Liver (tissue), 9 donors: Measurements from ENCODE around the gene PDLIM5. TPM values are rescaled to one million over a fixed set of nuclear protein-coding genes. Genes with fewer than 3 reads are reported as not detected.

Source experiments
- DNase-seq: peaks from one replicate; pipeline ENCODE4 v3.0.0-alpha.2; 2017; ENCODE audit warnings: low spot score
- H3K27ac ChIP-seq, 2 donors: one replicate each; pipeline ENCODE4 v1.7.0; 2013; ENCODE audit warnings: inconsistent platforms in 2 of 2, low read length in 2 of 2, control low read depth in 1 of 2, low read depth in 1 of 2, mild to moderate bottlenecking in 1 of 2
- H3K27me3 ChIP-seq, 4 donors: one replicate each; pipeline versions ENCODE4 v1.6.1 to v1.7.0; 2013; ENCODE audit warnings: low read length in 3 of 4, inconsistent platforms in 1 of 4, mild to moderate bottlenecking in 1 of 4, moderate library complexity in 1 of 4; ENCODE audit not compliant: control insufficient read depth in 4 of 4, insufficient read depth in 4 of 4
- H3K36me3 ChIP-seq, 4 donors: one replicate each; pipeline versions ENCODE4 v1.6.1 to v1.7.0; 2013; ENCODE audit warnings: low read length in 3 of 4, mild to moderate bottlenecking in 3 of 4, low read depth in 1 of 4, moderate library complexity in 1 of 4; ENCODE audit not compliant: control insufficient read depth in 4 of 4, insufficient read depth in 3 of 4
- H3K4me1 ChIP-seq, 4 donors: one replicate each; pipeline versions ENCODE4 v1.6.1 to v1.7.0; 2013; ENCODE audit warnings: low read length in 3 of 4, mild to moderate bottlenecking in 3 of 4, moderate library complexity in 1 of 4; ENCODE audit not compliant: control insufficient read depth in 4 of 4, insufficient read depth in 4 of 4
- H3K4me3 ChIP-seq, 3 donors: one replicate each; pipeline versions ENCODE4 v1.6.1 to v1.7.0; 2013; ENCODE audit warnings: low read length in 3 of 3, control low read depth in 1 of 3, low read depth in 1 of 3, mild to moderate bottlenecking in 1 of 3
- H3K9ac ChIP-seq, 2 donors: one replicate each; pipeline ENCODE4 v1.7.0; 2013; ENCODE audit warnings: low read length in 2 of 2, mild to moderate bottlenecking in 2 of 2, moderate library complexity in 2 of 2, control low read depth in 1 of 2, low read depth in 1 of 2
- H3K9me3 ChIP-seq, 4 donors: one replicate each; pipeline versions ENCODE4 v1.6.1 to v1.7.0; 2013; ENCODE audit warnings: low read length in 3 of 4; ENCODE audit not compliant: control insufficient read depth in 4 of 4
- EGR1 ChIP-seq, 2 donors: IDR thresholded peaks; 2 replicates each; pipeline ENCODE4 v1.6.1; 2016 to 2018; ENCODE audit warnings: antibody characterized with exemption in 2 of 2, low read depth in 2 of 2
- FOXA1 ChIP-seq: IDR thresholded peaks from 2 replicates; pipeline ENCODE4 v1.6.1; 2016; ENCODE audit warnings: antibody characterized with exemption
- FOXA2 ChIP-seq: IDR thresholded peaks from 2 replicates; pipeline ENCODE4 v1.6.1; 2016; ENCODE audit warnings: antibody characterized with exemption
- GABPA ChIP-seq, 2 donors: IDR thresholded peaks in 1 of 2; conservative IDR thresholded peaks in 1 of 2; 2 replicates each; pipeline ENCODE4 v1.6.1; 2016; ENCODE audit warnings: antibody characterized with exemption in 2 of 2, mild to moderate bottlenecking in 1 of 2, moderate library complexity in 1 of 2
- HNF4A ChIP-seq, 2 donors: conservative IDR thresholded peaks; 2 replicates each; pipeline ENCODE4 v1.6.1; 2016; ENCODE audit warnings: antibody characterized with exemption in 2 of 2, mild to moderate bottlenecking in 2 of 2
- HNF4G ChIP-seq: IDR thresholded peaks from 2 replicates; pipeline ENCODE4 v1.6.1; 2016; ENCODE audit warnings: antibody characterized with exemption
- JUND ChIP-seq, 2 donors: IDR thresholded peaks; 2 replicates each; pipeline ENCODE4 v1.6.1; 2016; ENCODE audit warnings: antibody characterized with exemption in 2 of 2
- NR2F2 ChIP-seq: IDR thresholded peaks from 2 replicates; pipeline ENCODE4 v1.6.1; 2016; ENCODE audit warnings: antibody characterized with exemption
- RAD21 ChIP-seq, 2 donors: IDR thresholded peaks; 2 replicates each; pipeline ENCODE4 v1.6.1; 2016; ENCODE audit warnings: antibody characterized with exemption in 2 of 2, mild to moderate bottlenecking in 2 of 2
- RXRA ChIP-seq, 2 donors: IDR thresholded peaks; 2 replicates each; pipeline ENCODE4 v1.6.1; 2017 to 2018; ENCODE audit warnings: antibody characterized with exemption in 2 of 2, mild to moderate bottlenecking in 1 of 2
- SP1 ChIP-seq: IDR thresholded peaks from 2 replicates; pipeline ENCODE4 v1.6.1; 2018; ENCODE audit warnings: antibody characterized with exemption, mild to moderate bottlenecking
- TAF1 ChIP-seq: conservative IDR thresholded peaks from 2 replicates; pipeline ENCODE4 v1.6.1; 2016; ENCODE audit warnings: antibody characterized with exemption, mild to moderate bottlenecking
- YY1 ChIP-seq: IDR thresholded peaks from 2 replicates; pipeline ENCODE4 v1.6.1; 2016; ENCODE audit warnings: antibody characterized with exemption, mild to moderate bottlenecking
- WGBS: extraction: QIAGEN DNeasy Blood & Tissue Kit; methylation state at CpG from one replicate; pipeline ENCODE4 v1.1.7; 2013; 5-methylcytosine and 5-hydroxymethylcytosine counted together
- polyA plus RNA-seq, 2 donors: library from polyadenylated mRNA; stranded (reverse) in 1 of 2; unstranded in 1 of 2; fragments of 200-250 nt in 1 of 2; fragments of >200 nt in 1 of 2; fragmentation: Nextera tagmentation in 1 of 2; extraction: Ambion mirVana in 1 of 2; gene quantifications; one replicate each; pipeline versions ENCODE4 v1.2.1 to v1.2.3, GENCODE V29; 2013 to 2015
- total RNA-seq, 2 donors: library from RNA; depleted of rRNA; stranded (reverse); fragments of >200 nt; gene quantifications; one replicate each; pipeline ENCODE4 v1.2.3, GENCODE V29; 2014
- TF ChIP-seq, protein P1 (sequence below): IDR thresholded peaks from 2 replicates; pipeline ENCODE4 v1.6.1; 2016; ENCODE audit warnings: antibody characterized with exemption, mild to moderate bottlenecking
- TF ChIP-seq, protein P2 (sequence below): fragments of 150-350 bp; IDR thresholded peaks from 2 replicates; pipeline ENCODE4 v1.5.1; 2017; ENCODE audit warnings: improper control_type of control experiment, low read depth, low read length; ENCODE audit not compliant: missing input control
- TF ChIP-seq, protein P3 (sequence below): IDR thresholded peaks from 2 replicates; pipeline ENCODE4 v1.6.1; 2016; ENCODE audit warnings: antibody characterized with exemption
- TF ChIP-seq, protein P4 (sequence below): IDR thresholded peaks from 2 replicates; pipeline ENCODE4 v1.6.1; 2016; ENCODE audit warnings: antibody characterized with exemption
- TF ChIP-seq, protein P5 (sequence below): IDR thresholded peaks from 2 replicates; pipeline ENCODE4 v1.6.1; 2016; ENCODE audit warnings: antibody characterized with exemption
- donor health status: healthy.
- donor health status: healthy.
- donor health status: healthy.
- donor health status: healthy.
- donor health status: healthy.

Gene PDLIM5
- total and polyA plus RNA-seq, 4 donors: 19.1 to 114 (median 67.8) TPM

DNA sequence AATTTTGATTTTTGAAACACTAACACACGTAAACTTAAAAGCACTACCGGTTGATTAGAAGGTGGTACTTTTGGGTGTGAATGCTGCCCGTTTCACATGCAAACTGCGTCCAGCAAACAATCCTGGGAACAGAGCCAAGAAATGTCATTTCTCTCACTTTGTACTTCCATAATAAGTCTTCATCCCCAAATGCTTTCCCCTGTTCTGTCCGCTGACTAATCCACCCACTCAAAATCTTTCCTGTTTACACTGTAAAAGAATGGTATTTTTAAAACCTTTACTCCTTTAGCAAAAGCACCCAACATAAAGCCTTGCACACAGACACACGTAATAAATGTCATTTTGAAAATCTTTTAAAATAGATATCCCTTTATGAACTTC lies 39.1 kb upstream of the PDLIM5 start:
- no peaks in the 10 kb centered on the region for H3K9me3 ChIP-seq
- DNase-seq: no peak
- peak overlapping the region; percentile 32 to 47 for H3K27ac ChIP-seq
- peaks cover 3 to 27% (median 15%) of the 10 kb centered on the region in 4 donors for H3K4me1 ChIP-seq
- H3K9ac ChIP-seq: peak overlapping the region in 1 of 2 donors; percentile 41
- no peaks in the 10 kb centered on the region for H3K36me3 ChIP-seq
- H3K27me3 ChIP-seq: no peaks in the 10 kb centered on the region
- TF ChIP-seq HNF4A (conservative IDR thresholded peaks at IDR 0.05) (no peak), EGR1 (IDR thresholded peaks at IDR 0.05; ENCODE audit: low read depth in 2 of 2) (peak; percentile 71 to 87), RAD21 (IDR thresholded peaks at IDR 0.05) (no peak), HNF4G (no peak), JUND (IDR thresholded peaks at IDR 0.05) (no peak), FOXA2 (no peak), YY1 (no peak), TAF1 (no peak), FOXA1 (no peak), RXRA (IDR thresholded peaks at IDR 0.05) (peak in 1 of 2 donors; percentile 37), GABPA (IDR thresholded peaks at IDR 0.05 in 1 of 2, conservative IDR thresholded peaks at IDR 0.05 in 1 of 2) (no peak), SP1 (no peak), NR2F2 (no peak)
- TF ChIP-seq, protein P1, sequence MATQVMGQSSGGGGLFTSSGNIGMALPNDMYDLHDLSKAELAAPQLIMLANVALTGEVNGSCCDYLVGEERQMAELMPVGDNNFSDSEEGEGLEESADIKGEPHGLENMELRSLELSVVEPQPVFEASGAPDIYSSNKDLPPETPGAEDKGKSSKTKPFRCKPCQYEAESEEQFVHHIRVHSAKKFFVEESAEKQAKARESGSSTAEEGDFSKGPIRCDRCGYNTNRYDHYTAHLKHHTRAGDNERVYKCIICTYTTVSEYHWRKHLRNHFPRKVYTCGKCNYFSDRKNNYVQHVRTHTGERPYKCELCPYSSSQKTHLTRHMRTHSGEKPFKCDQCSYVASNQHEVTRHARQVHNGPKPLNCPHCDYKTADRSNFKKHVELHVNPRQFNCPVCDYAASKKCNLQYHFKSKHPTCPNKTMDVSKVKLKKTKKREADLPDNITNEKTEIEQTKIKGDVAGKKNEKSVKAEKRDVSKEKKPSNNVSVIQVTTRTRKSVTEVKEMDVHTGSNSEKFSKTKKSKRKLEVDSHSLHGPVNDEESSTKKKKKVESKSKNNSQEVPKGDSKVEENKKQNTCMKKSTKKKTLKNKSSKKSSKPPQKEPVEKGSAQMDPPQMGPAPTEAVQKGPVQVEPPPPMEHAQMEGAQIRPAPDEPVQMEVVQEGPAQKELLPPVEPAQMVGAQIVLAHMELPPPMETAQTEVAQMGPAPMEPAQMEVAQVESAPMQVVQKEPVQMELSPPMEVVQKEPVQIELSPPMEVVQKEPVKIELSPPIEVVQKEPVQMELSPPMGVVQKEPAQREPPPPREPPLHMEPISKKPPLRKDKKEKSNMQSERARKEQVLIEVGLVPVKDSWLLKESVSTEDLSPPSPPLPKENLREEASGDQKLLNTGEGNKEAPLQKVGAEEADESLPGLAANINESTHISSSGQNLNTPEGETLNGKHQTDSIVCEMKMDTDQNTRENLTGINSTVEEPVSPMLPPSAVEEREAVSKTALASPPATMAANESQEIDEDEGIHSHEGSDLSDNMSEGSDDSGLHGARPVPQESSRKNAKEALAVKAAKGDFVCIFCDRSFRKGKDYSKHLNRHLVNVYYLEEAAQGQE: no peak
- TF ChIP-seq, protein P2, sequence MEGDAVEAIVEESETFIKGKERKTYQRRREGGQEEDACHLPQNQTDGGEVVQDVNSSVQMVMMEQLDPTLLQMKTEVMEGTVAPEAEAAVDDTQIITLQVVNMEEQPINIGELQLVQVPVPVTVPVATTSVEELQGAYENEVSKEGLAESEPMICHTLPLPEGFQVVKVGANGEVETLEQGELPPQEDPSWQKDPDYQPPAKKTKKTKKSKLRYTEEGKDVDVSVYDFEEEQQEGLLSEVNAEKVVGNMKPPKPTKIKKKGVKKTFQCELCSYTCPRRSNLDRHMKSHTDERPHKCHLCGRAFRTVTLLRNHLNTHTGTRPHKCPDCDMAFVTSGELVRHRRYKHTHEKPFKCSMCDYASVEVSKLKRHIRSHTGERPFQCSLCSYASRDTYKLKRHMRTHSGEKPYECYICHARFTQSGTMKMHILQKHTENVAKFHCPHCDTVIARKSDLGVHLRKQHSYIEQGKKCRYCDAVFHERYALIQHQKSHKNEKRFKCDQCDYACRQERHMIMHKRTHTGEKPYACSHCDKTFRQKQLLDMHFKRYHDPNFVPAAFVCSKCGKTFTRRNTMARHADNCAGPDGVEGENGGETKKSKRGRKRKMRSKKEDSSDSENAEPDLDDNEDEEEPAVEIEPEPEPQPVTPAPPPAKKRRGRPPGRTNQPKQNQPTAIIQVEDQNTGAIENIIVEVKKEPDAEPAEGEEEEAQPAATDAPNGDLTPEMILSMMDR: no peak
- TF ChIP-seq, protein P3, sequence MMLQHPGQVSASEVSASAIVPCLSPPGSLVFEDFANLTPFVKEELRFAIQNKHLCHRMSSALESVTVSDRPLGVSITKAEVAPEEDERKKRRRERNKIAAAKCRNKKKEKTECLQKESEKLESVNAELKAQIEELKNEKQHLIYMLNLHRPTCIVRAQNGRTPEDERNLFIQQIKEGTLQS: no peak
- TF ChIP-seq, protein P4, sequence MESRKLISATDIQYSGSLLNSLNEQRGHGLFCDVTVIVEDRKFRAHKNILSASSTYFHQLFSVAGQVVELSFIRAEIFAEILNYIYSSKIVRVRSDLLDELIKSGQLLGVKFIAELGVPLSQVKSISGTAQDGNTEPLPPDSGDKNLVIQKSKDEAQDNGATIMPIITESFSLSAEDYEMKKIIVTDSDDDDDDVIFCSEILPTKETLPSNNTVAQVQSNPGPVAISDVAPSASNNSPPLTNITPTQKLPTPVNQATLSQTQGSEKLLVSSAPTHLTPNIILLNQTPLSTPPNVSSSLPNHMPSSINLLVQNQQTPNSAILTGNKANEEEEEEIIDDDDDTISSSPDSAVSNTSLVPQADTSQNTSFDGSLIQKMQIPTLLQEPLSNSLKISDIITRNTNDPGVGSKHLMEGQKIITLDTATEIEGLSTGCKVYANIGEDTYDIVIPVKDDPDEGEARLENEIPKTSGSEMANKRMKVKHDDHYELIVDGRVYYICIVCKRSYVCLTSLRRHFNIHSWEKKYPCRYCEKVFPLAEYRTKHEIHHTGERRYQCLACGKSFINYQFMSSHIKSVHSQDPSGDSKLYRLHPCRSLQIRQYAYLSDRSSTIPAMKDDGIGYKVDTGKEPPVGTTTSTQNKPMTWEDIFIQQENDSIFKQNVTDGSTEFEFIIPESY: no peak
- TF ChIP-seq, protein P5, sequence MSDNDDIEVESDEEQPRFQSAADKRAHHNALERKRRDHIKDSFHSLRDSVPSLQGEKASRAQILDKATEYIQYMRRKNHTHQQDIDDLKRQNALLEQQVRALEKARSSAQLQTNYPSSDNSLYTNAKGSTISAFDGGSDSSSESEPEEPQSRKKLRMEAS: peak; percentile 1
- 7% methylated on average over 6 of the region's 6 CpGs for WGBS
- H3K4me3 ChIP-seq: peak overlapping the region in 1 of 3 donors; percentile 15
